Natural killer cell (primary cell): ENCODE results near the gene BTG3. TPM values are rescaled to one million over a fixed set of nuclear protein-coding genes. Genes with fewer than 3 reads are reported as not detected.
A peak's percentile ranks its signal among the peaks of the same experiment; 100 is the strongest.

Experiments used
- ATAC-seq, 3 donors: fragments of 150-1000 bp in 2 of 3; fragments of 200-7000 bp in 1 of 3; cut with Tn5 transposase; 1 replicate in 1 of 3; 2 replicates in 2 of 3; pipeline ENCODE4 v1.10.0; 2021; ENCODE audit warnings: mild to moderate bottlenecking in 2 of 3, moderate library complexity in 2 of 3
- DNase-seq, 2 donors: peaks; one replicate each; pipeline versions ENCODE4 v3.0.0 to v3.0.0-alpha.2; 2013 to 2021; ENCODE audit warnings: mixed read lengths in 1 of 2
- H3K27ac ChIP-seq: one replicate; pipeline ENCODE4 v1.5.1; 2013; ENCODE audit warnings: mild to moderate bottlenecking, low read length
- H3K27me3 ChIP-seq: one replicate; pipeline ENCODE4 v1.6.1; 2013; ENCODE audit warnings: low read length; ENCODE audit not compliant: control insufficient read depth, insufficient read depth
- H3K36me3 ChIP-seq: one replicate; pipeline ENCODE4 v1.6.1; 2013; ENCODE audit warnings: low read length; ENCODE audit not compliant: control insufficient read depth, insufficient read depth
- H3K4me1 ChIP-seq: one replicate; pipeline ENCODE4 v1.6.1; 2013; ENCODE audit warnings: low read length; ENCODE audit not compliant: control insufficient read depth, insufficient read depth
- H3K4me3 ChIP-seq: one replicate; pipeline ENCODE4 v1.5.1; 2013; ENCODE audit warnings: low read length
- H3K9me3 ChIP-seq: one replicate; pipeline ENCODE4 v1.6.1; 2013; ENCODE audit warnings: low read length; ENCODE audit not compliant: control insufficient read depth, insufficient read depth
- H3K27ac Mint-ChIP-seq, 2 donors: one replicate each; pipeline ENCODE4 v1.8.0; 2022; ENCODE audit warnings: mild to moderate bottlenecking in 2 of 2, mixed read lengths in 2 of 2, moderate library complexity in 1 of 2
- H3K27me3 Mint-ChIP-seq, 2 donors: one replicate each; pipeline ENCODE4 v1.8.0; 2022; ENCODE audit warnings: low read depth in 2 of 2, mixed read lengths in 2 of 2
- H3K36me3 Mint-ChIP-seq: one replicate; pipeline ENCODE4 v1.8.0; 2022; ENCODE audit warnings: mixed read lengths
- H3K4me1 Mint-ChIP-seq, 2 donors: one replicate each; pipeline ENCODE4 v1.8.0; 2022; ENCODE audit warnings: mixed read lengths in 2 of 2
- H3K4me3 Mint-ChIP-seq: one replicate; pipeline ENCODE4 v1.8.0; 2022; ENCODE audit warnings: mild to moderate bottlenecking, moderate library complexity, mixed read lengths
- H3K9me3 Mint-ChIP-seq, 2 donors: one replicate each; pipeline ENCODE4 v1.8.0; 2022; ENCODE audit warnings: mixed read lengths in 2 of 2
- WGBS: methylation state at CpG from one replicate; pipeline ENCODE4 v1.1.7; 2013; ENCODE audit warnings: missing lambda C conversion rate; ENCODE audit not compliant: insufficient coverage; 5-methylcytosine and 5-hydroxymethylcytosine counted together
- intact Hi-C: fragments of 100-400 bp; cut with micrococcal nuclease; formaldehyde crosslinking; loops from one replicate; pipeline ENCODE4 v1.14.2; 2022
- total RNA-seq, 4 donors: library from RNA; stranded (reverse); fragments of 120-200 nt in 1 of 4; gene quantifications; one replicate each; pipeline versions ENCODE4 v1.2.3 to v1.2.4, GENCODE V29; 2013 to 2022
- TF ChIP-seq, protein P1 (sequence below): fragments of 200-600 bp; IDR thresholded peaks from one replicate; pipeline ENCODE4 v1.8.0; 2022; ENCODE audit warnings: antibody characterized with exemption

Gene BTG3
- total RNA-seq, 3 donors from 2014 or later (not counting 1 experiment from before 2014, with no cell fraction given): 57.5 to 88.8 (median 70.9) TPM

DNA sequence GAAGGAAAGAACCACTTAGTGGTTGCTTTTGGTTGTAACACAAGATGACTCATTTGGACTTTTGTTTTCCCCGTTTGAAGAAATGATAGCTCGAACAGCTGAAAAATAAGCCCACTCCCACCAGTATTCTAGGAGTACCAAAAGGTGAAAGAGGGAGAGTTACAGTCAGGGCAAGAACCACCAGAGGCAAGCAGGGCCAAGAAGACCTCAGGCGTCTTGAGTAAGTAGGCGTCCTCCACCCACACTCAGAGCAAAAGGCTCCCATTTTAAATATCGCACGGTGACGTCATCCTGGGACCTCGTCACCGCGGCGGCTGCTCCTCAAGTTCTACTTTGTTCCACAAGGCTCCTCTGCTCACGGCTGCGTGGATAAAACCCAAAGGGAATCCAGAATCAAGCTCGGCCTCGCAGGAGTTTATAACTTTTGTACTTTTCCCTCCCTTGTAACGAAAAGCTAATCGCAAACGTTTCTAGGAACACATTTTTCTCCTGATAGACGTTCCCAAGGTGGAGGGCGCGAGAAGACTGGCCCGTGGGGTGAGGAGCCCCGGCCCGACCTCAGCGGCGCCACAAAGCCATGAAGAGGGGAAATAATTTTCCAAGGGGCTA is 1.2 kb downstream of the BTG3 start:
- Mint-ChIP-seq H3K4me3 (peak overlapping the region; percentile 95), H3K27ac (peak overlapping the region; percentile 91 to 99), H3K36me3 (no peaks in the 10 kb centered on the region), H3K9me3 (no peaks in the 10 kb centered on the region), H3K4me1 (peaks cover 12 to 23% of the 10 kb centered on the region in 2 donors), H3K27me3 (no peaks in the 10 kb centered on the region)
- ATAC-seq (peak; percentile 57 to 71 (median 63)), DNase-seq (peak; percentile 74 to 92)
- Histone ChIP-seq H3K4me3 (peak overlapping the region; percentile 91), H3K4me1 (peaks cover 19% of the 10 kb centered on the region), H3K36me3 (peaks cover 3% of the 10 kb centered on the region), H3K27me3 (no peaks in the 10 kb centered on the region), H3K27ac (peak overlapping the region; percentile 77), H3K9me3 (no peaks in the 10 kb centered on the region)
- TF ChIP-seq, protein P1, sequence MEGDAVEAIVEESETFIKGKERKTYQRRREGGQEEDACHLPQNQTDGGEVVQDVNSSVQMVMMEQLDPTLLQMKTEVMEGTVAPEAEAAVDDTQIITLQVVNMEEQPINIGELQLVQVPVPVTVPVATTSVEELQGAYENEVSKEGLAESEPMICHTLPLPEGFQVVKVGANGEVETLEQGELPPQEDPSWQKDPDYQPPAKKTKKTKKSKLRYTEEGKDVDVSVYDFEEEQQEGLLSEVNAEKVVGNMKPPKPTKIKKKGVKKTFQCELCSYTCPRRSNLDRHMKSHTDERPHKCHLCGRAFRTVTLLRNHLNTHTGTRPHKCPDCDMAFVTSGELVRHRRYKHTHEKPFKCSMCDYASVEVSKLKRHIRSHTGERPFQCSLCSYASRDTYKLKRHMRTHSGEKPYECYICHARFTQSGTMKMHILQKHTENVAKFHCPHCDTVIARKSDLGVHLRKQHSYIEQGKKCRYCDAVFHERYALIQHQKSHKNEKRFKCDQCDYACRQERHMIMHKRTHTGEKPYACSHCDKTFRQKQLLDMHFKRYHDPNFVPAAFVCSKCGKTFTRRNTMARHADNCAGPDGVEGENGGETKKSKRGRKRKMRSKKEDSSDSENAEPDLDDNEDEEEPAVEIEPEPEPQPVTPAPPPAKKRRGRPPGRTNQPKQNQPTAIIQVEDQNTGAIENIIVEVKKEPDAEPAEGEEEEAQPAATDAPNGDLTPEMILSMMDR: no peak
- 0% methylated on average over 24 of the region's 26 CpGs for WGBS
- intact Hi-C loops: loop anchor here (2.0 to 5.0 kb wide), 2 partner anchors 171 to 207 kb away; partner anchors contain the start of gene C21orf91

- peak overlapping the region; percentile 91 to 99 for H3K27ac Mint-ChIP-seq
- H3K27me3 Mint-ChIP-seq: no peaks in the 10 kb centered on the region
- TF ChIP-seq, protein P1: no peak
- peaks cover 7% of the 10 kb centered on the region for H3K36me3 ChIP-seq
- no peak for DNase-seq
- peak overlapping the region; percentile 95 for H3K4me3 Mint-ChIP-seq
- no peak for ATAC-seq
- no peaks in the 10 kb centered on the region for H3K27me3 ChIP-seq
- H3K4me3 ChIP-seq: peak overlapping the region; percentile 91
- peak overlapping the region; percentile 77 for H3K27ac ChIP-seq
- no peaks in the 10 kb centered on the region for H3K36me3 Mint-ChIP-seq
- H3K4me1 ChIP-seq: peaks cover 19% of the 10 kb centered on the region
- peaks cover 12 to 23% of the 10 kb centered on the region in 2 donors for H3K4me1 Mint-ChIP-seq
- no peaks in the 10 kb centered on the region for H3K9me3 Mint-ChIP-seq
- intact Hi-C loops: loop anchor here (5.0 kb wide), 1 partner anchor 171 kb away; no protein-coding TSS in a partner anchor
- no peaks in the 10 kb centered on the region for H3K9me3 ChIP-seq
- 90% methylated on average over 8 of the region's 9 CpGs for WGBS
Measured at GRCh38 chr21:17610911-17611310, 1.8 kb downstream of the BTG3 start.

DNA sequence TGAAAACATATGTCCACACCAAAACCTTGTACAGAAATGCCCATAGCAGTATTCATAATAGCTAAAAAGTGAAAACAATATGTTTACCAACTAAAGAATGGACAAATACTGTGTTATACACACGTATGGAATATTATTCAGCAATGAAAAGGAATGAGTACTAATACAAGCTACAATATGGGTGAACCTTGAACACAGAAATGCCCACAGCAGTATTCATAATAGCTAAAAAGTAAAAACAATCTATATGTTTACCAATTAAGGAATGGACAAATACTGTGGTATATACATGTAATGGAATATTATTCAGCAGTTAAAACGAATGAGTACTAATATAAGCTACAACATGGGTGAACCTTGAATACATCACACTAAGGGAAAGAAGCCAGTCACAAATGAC is 3.0 kb downstream of the BTG3 start:
- Mint-ChIP-seq H3K27me3 (no peaks in the 10 kb centered on the region), H3K9me3 (no peaks in the 10 kb centered on the region), H3K4me1 (peaks cover 12 to 23% of the 10 kb centered on the region in 2 donors), H3K27ac (peak overlapping the region; percentile 91 to 99), H3K36me3 (no peaks in the 10 kb centered on the region), H3K4me3 (no peak overlapping the region)
- Histone ChIP-seq H3K9me3 (no peaks in the 10 kb centered on the region), H3K27ac (no peak overlapping the region), H3K36me3 (peaks cover 7% of the 10 kb centered on the region), H3K4me1 (peaks cover 19% of the 10 kb centered on the region), H3K27me3 (no peaks in the 10 kb centered on the region), H3K4me3 (no peak overlapping the region)
- TF ChIP-seq, protein P1: no peak
- no CpG with 5 or more reads among the region's 2 CpGs for WGBS
- intact Hi-C loops: loop anchor here (5.0 kb wide), 1 partner anchor 173 kb away; no protein-coding TSS in a partner anchor
- DNase-seq (no peak), ATAC-seq (no peak)
